ENCODE measurements around the gene EPM2A.

Gene EPM2A

DNA sequence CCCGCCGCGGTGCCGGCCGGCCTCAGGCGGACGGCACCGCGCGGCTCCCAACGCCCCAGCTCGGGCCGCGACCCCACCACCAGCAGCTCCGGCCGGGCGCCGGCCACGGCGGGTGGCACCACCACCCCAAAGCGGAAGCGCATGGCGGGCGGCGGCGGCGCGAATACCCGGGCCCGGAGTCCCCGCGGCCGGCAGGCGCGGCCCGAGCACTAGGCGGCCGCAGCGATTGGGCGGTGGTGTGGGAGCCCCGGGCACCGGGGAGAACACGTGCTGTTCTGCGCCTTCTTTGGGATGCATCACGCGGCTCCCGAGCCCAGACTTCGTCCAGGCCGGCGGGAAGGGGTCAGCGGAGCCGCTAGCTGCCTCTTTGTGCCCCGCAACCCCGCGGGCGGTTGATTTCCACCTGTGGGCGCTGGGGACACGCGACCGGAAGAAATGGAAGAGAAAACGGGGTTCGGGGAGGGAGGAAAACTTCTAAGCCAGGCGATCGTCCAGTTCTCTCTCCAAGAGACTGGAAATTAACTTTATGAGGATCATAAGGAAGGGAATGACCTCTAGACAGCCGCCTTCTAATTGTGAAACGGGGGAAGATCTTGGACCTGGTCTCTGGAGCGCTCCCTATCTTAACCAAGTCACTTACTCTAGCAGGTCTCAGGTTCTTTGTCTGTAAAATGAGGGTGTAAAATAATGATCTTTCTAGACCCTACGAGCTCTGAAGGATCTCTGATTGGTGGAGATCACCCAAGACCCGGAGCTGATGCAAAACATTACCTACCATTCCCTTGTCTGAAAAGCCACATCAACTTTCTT lies at the start of gene EPM2A:
Gene EPM2A, minus strand, starts transcription at position 165 of the 810 bp plus-strand sequence. Its CDS starts 22 bp downstream, at position 143.
- TF ChIP-seq, protein P1, sequence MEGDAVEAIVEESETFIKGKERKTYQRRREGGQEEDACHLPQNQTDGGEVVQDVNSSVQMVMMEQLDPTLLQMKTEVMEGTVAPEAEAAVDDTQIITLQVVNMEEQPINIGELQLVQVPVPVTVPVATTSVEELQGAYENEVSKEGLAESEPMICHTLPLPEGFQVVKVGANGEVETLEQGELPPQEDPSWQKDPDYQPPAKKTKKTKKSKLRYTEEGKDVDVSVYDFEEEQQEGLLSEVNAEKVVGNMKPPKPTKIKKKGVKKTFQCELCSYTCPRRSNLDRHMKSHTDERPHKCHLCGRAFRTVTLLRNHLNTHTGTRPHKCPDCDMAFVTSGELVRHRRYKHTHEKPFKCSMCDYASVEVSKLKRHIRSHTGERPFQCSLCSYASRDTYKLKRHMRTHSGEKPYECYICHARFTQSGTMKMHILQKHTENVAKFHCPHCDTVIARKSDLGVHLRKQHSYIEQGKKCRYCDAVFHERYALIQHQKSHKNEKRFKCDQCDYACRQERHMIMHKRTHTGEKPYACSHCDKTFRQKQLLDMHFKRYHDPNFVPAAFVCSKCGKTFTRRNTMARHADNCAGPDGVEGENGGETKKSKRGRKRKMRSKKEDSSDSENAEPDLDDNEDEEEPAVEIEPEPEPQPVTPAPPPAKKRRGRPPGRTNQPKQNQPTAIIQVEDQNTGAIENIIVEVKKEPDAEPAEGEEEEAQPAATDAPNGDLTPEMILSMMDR (IDR thresholded peaks at IDR 0.05; ENCODE audit: low read depth, low read length), result no peak
- TF ChIP-seq MYC (IDR thresholded peaks at IDR 0.05; ENCODE audit: low read depth, low read length) (peak; percentile 86), POLR2A (IDR thresholded peaks at IDR 0.05; ENCODE audit: extremely low read depth, insufficient read length) (peak; percentile 57)
- TF ChIP-seq, protein P2, sequence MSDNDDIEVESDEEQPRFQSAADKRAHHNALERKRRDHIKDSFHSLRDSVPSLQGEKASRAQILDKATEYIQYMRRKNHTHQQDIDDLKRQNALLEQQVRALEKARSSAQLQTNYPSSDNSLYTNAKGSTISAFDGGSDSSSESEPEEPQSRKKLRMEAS (IDR thresholded peaks at IDR 0.05; ENCODE audit: low read depth, low read length), result peak; percentile 95
- peak; percentile 86 for DNase-seq (ENCODE audit: low read depth)
- peak within 1 kb of the TSS; percentile 76 for H3K4me3 ChIP-seq (ENCODE audit: low read depth, low read length)

DNA sequence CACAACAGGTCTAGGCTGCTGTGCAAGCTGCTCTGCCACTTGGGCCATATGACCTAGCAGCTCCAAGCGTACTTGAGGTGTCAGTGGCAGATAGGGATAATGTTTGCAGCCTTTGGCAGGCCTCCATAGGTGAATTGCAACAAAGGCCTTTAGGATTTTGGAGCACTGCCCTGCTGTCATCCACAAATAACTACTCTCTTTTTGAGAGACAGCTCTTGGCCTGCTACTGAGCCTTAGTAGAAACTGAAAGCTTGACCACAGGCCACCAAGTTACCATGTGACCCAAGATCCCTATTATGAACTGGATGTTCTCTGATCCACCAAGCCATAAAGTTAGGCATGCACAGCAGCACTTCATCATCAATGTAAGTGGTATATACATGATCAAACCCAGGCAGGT lies 49.4 kb upstream of the EPM2A start:
- no peak overlapping the region for H3K4me3 ChIP-seq (ENCODE audit: low read depth, low read length)
- DNase-seq (ENCODE audit: low read depth), result no peak
- TF ChIP-seq POLR2A (IDR thresholded peaks at IDR 0.05; ENCODE audit: extremely low read depth, insufficient read length), result no peak
- no peak for TF ChIP-seq MYC (IDR thresholded peaks at IDR 0.05; ENCODE audit: low read depth, low read length)
- TF ChIP-seq, protein P1 (IDR thresholded peaks at IDR 0.05; ENCODE audit: low read depth, low read length), result no peak
- TF ChIP-seq, protein P2 (IDR thresholded peaks at IDR 0.05; ENCODE audit: low read depth, low read length), result no peak

GRCh38 chr6:145783796-145784195 lies 48.5 kb upstream of the EPM2A start:
- peak; percentile 35 for DNase-seq (ENCODE audit: low read depth)
- no peak for TF ChIP-seq MYC (IDR thresholded peaks at IDR 0.05; ENCODE audit: low read depth, low read length)
- TF ChIP-seq, protein P1 (IDR thresholded peaks at IDR 0.05; ENCODE audit: low read depth, low read length), result no peak
- TF ChIP-seq POLR2A (IDR thresholded peaks at IDR 0.05; ENCODE audit: extremely low read depth, insufficient read length), result no peak
- TF ChIP-seq, protein P2 (IDR thresholded peaks at IDR 0.05; ENCODE audit: low read depth, low read length), result no peak
- H3K4me3 ChIP-seq (ENCODE audit: low read depth, low read length), result no peak overlapping the region

DNA sequence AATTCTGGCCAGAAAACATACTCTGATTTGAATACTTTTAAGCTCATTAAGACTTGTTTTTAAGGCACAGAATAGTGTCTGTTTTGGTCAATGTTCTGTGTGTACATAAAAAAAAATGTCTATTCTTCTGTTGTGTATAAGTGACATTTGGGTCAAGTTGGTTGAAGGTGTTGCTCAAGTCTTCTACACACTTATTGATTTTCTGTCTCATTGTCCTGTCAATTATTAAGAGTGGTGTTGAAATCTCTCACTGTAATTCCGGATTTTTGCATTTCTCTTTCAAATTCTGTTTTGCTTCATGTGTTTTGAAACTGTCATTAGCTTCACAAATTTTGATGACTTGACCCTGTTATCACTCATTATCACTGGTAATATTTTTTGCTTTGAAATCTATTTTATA lies 37.5 kb upstream of the EPM2A start:
- no peak for DNase-seq (ENCODE audit: low read depth)
- TF ChIP-seq MYC (IDR thresholded peaks at IDR 0.05; ENCODE audit: low read depth, low read length) (no peak), POLR2A (IDR thresholded peaks at IDR 0.05; ENCODE audit: extremely low read depth, insufficient read length) (no peak)
- TF ChIP-seq, protein P2 (IDR thresholded peaks at IDR 0.05; ENCODE audit: low read depth, low read length), result no peak
- TF ChIP-seq, protein P1 (IDR thresholded peaks at IDR 0.05; ENCODE audit: low read depth, low read length), result no peak
- no peak overlapping the region for H3K4me3 ChIP-seq (ENCODE audit: low read depth, low read length)

DNA sequence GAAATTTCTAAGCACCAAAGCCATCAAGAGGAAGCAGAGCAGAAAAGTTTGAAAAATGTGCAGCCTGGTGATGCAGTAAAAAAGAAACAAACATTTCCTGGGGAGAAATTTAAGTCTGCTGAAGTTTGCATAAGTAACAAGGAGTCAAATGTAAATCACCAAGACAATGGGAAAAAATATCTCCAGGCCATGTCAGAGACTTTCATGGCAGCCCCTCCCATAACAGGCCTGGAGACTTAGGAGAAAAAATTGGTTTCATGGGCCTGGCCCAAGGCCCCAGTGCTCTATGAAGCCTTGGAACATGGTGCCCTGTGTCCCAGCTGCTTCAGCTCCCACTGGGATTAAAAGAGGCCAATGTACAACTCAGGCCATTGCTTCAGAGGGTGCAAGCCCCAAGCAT lies 30.1 kb upstream of the EPM2A start:
- TF ChIP-seq, protein P1 (IDR thresholded peaks at IDR 0.05; ENCODE audit: low read depth, low read length), result no peak
- TF ChIP-seq MYC (IDR thresholded peaks at IDR 0.05; ENCODE audit: low read depth, low read length) (no peak), POLR2A (IDR thresholded peaks at IDR 0.05; ENCODE audit: extremely low read depth, insufficient read length) (no peak)
- TF ChIP-seq, protein P2 (IDR thresholded peaks at IDR 0.05; ENCODE audit: low read depth, low read length), result no peak
- no peak overlapping the region for H3K4me3 ChIP-seq (ENCODE audit: low read depth, low read length)
- DNase-seq (ENCODE audit: low read depth), result no peak
